Esophagus muscularis mucosa (tissue), 4 donors: ENCODE measurements around the gene ADAMTSL1. TPM values are rescaled to one million over a fixed set of nuclear protein-coding genes. Genes with fewer than 3 reads are reported as not detected.

Source experiments
- DNase-seq: peaks from one replicate; pipeline ENCODE4 v3.0.0-alpha.2; 2017; ENCODE audit errors: extremely low spot score
- H3K27ac ChIP-seq, 4 donors: fragments of 200-600 bp; sonication (generic); replicated peaks in 1 of 4; 1 replicate in 3 of 4; 2 replicates in 1 of 4; pipeline ENCODE4 v1.5.1; 2016 to 2019; ENCODE audit warnings: mild to moderate bottlenecking in 1 of 4
- H3K27me3 ChIP-seq, 4 donors: fragments of 200-600 bp; sonication (generic); one replicate each; pipeline versions ENCODE4 v1.5.1 to v1.6.0; 2016 to 2019
- H3K36me3 ChIP-seq, 4 donors: fragments of 200-600 bp; sonication (generic); one replicate each; pipeline ENCODE4 v1.5.1; 2016 to 2019
- H3K4me1 ChIP-seq, 4 donors: fragments of 200-600 bp; sonication (generic); one replicate each; pipeline ENCODE4 v1.5.1; 2016 to 2019
- H3K4me3 ChIP-seq, 4 donors: fragments of 200-600 bp; sonication (generic); 1 replicate in 2 of 4; 2 replicates in 2 of 4; pipeline ENCODE4 v1.5.1; 2016 to 2019; ENCODE audit warnings: mild to moderate bottlenecking in 4 of 4, moderate library complexity in 1 of 4
- H3K9me3 ChIP-seq, 4 donors: fragments of 200-600 bp; sonication (generic); 1 replicate in 3 of 4; 2 replicates in 1 of 4; pipeline ENCODE4 v1.5.1; 2016 to 2019
- EP300 ChIP-seq: sonication (generic); formaldehyde crosslinking; IDR thresholded peaks from one replicate; pipeline ENCODE4 v1.6.1; 2017; ENCODE audit warnings: antibody characterized with exemption
- POLR2A ChIP-seq: fragments of 450-650 bp; IDR thresholded peaks from one replicate; pipeline ENCODE4 v1.6.1; 2017; ENCODE audit warnings: antibody characterized with exemption, moderate library complexity, mild to moderate bottlenecking, low read depth
- POLR2AphosphoS5 ChIP-seq, 2 donors: sonication (generic); formaldehyde crosslinking; IDR thresholded peaks; one replicate each; pipeline ENCODE4 v1.6.1; 2017; ENCODE audit warnings: antibody characterized with exemption in 2 of 2
- WGBS: methylation state at CpG from one replicate; pipeline ENCODE4 v1.1.5; 2018; 5-methylcytosine and 5-hydroxymethylcytosine counted together
- intact Hi-C: fragments of 100-400 bp; cut with DNase I; formaldehyde crosslinking; loops from one replicate; pipeline ENCODE4 v1.15.1; 2023
- total RNA-seq, 4 donors: library from RNA; depleted of rRNA; stranded (reverse); fragments of >200 nt; gene quantifications; one replicate each; pipeline versions ENCODE4 v1.1.0 to v1.2.1, GENCODE V29; 2016
- TF ChIP-seq, protein P1 (sequence below), 3 experiments: fragments of 200-600 bp in 2 of 3; fragments of 450-650 bp in 1 of 3; sonication (generic) in 2 of 3; IDR thresholded peaks; one replicate each; pipeline ENCODE4 v1.5.1; 2017 to 2019; ENCODE audit warnings: antibody characterized with exemption in 3 of 3, mild to moderate bottlenecking in 2 of 3, moderate library complexity in 1 of 3

The ADAMTSL1 gene
- total RNA-seq, 4 donors from 2014 or later: 81.7 to 172 (median 145) TPM

DNA sequence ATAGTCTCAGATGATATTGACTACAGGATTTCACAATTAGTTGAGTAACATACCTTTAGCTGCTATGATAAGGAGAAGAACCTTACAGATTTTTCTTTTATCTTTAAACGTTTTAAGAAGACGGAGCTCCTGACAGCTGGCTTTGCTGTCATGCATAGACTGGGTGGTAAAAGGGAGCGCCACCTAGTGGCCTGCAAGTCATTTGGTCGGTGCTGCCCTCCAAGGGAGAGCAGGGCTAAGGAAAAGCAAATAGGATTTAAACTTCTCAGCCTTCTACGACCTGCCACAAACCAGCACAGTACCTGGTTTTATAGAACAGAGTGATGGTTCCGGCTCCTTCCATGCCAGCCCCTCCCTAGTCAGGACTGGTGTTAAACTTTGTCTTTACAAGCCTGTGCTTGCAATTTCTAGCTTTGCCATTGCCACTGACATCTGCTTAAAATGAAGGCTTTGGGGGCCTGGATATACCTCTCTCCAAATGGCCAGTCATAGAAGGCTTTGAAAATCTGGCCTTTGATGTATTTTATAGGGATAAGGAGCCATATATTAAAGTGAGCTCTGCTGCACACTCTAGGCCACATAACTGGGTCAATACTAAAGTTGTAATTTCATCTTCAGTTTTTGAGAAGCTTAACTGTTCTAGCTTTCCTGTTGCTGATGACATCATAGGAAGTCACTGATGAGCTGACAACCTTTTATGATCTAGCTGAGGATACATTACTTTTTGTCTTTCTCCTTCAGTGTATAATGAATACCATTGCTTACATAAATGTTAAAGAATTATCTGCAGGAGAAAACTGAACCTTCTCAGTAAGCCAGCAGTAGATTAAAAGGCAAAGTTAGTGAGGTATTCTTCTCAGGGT, 31.1 kb upstream of the ADAMTSL1 start:
- Histone ChIP-seq H3K27me3 (no peaks in the 10 kb centered on the region), H3K36me3 (no peaks in the 10 kb centered on the region), H3K27ac (peak overlapping the region; percentile 11 to 61 (median 36)), H3K4me3 (no peak overlapping the region), H3K4me1 (peaks cover 28 to 66% (median 55%) of the 10 kb centered on the region in 4 donors), H3K9me3 (no peaks in the 10 kb centered on the region)
- intact Hi-C loops: loop anchor here (1.0 to 10.0 kb wide), 3 partner anchors 188 to 569 kb away; no protein-coding TSS in a partner anchor
- WGBS: 12% methylated on average over 6 of the region's 6 CpGs
- DNase-seq: no peak
- TF ChIP-seq EP300 (no peak), POLR2AphosphoS5 (IDR thresholded peaks at IDR 0.05) (no peak), POLR2A (no peak)
- TF ChIP-seq, protein P1, sequence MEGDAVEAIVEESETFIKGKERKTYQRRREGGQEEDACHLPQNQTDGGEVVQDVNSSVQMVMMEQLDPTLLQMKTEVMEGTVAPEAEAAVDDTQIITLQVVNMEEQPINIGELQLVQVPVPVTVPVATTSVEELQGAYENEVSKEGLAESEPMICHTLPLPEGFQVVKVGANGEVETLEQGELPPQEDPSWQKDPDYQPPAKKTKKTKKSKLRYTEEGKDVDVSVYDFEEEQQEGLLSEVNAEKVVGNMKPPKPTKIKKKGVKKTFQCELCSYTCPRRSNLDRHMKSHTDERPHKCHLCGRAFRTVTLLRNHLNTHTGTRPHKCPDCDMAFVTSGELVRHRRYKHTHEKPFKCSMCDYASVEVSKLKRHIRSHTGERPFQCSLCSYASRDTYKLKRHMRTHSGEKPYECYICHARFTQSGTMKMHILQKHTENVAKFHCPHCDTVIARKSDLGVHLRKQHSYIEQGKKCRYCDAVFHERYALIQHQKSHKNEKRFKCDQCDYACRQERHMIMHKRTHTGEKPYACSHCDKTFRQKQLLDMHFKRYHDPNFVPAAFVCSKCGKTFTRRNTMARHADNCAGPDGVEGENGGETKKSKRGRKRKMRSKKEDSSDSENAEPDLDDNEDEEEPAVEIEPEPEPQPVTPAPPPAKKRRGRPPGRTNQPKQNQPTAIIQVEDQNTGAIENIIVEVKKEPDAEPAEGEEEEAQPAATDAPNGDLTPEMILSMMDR (IDR thresholded peaks at IDR 0.05): peak; percentile 80 to 92 (median 88)

DNA sequence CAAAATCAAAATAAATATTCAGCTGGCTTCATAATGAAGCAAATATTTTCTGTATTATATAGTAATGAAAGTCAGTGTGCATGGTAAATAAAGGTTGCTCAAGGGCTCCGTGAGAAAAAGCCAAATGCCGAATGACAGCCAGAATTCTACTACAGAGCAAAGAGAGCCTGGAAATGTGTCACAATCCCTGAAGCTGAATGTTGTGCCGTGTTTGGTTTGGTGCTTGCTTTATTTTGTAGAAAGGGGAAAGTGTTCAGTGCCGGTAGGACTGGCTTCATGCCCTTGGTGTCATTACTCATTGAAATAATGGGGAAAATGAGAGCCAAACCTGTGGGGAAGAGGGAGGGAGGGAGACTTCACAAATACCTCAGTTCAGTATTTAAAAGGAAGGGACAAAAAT, 26.8 kb upstream of the ADAMTSL1 start:
- no peaks in the 10 kb centered on the region for H3K36me3 ChIP-seq
- TF ChIP-seq POLR2A: no peak
- no peak for TF ChIP-seq EP300
- TF ChIP-seq, protein P1 (IDR thresholded peaks at IDR 0.05): no peak
- TF ChIP-seq POLR2AphosphoS5 (IDR thresholded peaks at IDR 0.05): peak in 1 of 2 donors; percentile 53
- no peak for DNase-seq
- H3K27me3 ChIP-seq: no peaks in the 10 kb centered on the region
- H3K4me1 ChIP-seq: peaks cover 21 to 54% (median 47%) of the 10 kb centered on the region in 4 donors
- intact Hi-C loops: loop anchor here (10.0 kb wide), 1 partner anchor 228 kb away; no protein-coding TSS in a partner anchor
- no peaks in the 10 kb centered on the region for H3K9me3 ChIP-seq
- peak overlapping the region; percentile 69 to 78 (median 74) for H3K27ac ChIP-seq
- 30% methylated on average over 4 of the region's 4 CpGs for WGBS
- peak overlapping the region; percentile 15 to 43 (median 32) for H3K4me3 ChIP-seq

DNA sequence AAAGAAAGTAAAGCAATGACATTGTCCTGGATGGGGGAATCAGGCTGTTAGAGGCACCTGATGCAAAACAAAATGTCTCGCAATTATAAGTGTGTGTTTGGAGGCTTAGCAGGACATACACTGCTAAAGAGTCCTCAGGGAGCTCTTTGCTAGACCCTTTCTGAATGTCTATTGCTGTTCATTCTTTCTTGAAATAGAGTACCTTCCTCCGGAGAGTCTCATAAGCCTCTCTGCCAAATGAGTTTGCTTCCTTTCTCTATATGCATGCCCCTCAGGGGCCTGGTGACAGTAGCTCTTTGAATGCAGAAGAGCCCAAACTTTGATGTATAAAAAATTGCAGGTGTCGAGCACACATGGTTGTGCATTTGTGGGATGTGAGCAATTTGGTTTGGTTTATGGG, 26.4 kb upstream of the ADAMTSL1 start:
- TF ChIP-seq POLR2AphosphoS5 (IDR thresholded peaks at IDR 0.05): no peak
- no peak for TF ChIP-seq POLR2A
- no peak for TF ChIP-seq EP300
- TF ChIP-seq, protein P1 (IDR thresholded peaks at IDR 0.05): no peak
- DNase-seq: no peak
- WGBS: 64% methylated on average over 3 of the region's 3 CpGs
- Histone ChIP-seq H3K27ac (peak overlapping the region; percentile 69 to 78 (median 74)), H3K4me3 (peak overlapping the region; percentile 15 to 43 (median 32)), H3K9me3 (no peaks in the 10 kb centered on the region), H3K36me3 (no peaks in the 10 kb centered on the region), H3K27me3 (no peaks in the 10 kb centered on the region), H3K4me1 (peaks cover 21 to 50% (median 43%) of the 10 kb centered on the region in 4 donors)
- intact Hi-C loops: loop anchor here (10.0 kb wide), 1 partner anchor 227 kb away; no protein-coding TSS in a partner anchor

DNA sequence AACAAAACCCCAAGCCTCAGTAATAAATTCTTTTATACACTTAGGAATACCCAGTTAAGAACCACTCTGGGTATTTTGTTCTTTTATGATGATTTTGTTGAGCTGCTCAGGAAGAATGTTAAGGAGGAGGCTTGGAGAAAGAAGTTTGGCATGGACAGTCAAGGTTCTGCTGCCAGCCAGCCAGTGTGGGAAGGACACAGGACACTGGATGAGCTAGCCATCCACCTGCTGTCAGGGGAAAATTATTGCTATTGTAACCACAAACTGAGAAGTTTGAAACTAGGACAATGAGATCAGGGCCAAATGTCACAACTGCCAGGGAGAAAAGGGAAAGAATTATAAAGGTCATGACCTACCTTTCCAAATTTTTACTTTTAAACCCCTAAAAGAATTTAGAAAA, 25.9 kb upstream of the ADAMTSL1 start:
- Histone ChIP-seq H3K4me1 (peaks cover 17 to 44% (median 37%) of the 10 kb centered on the region in 4 donors), H3K9me3 (no peaks in the 10 kb centered on the region), H3K4me3 (no peak overlapping the region), H3K27me3 (no peaks in the 10 kb centered on the region), H3K36me3 (no peaks in the 10 kb centered on the region), H3K27ac (peak overlapping the region in 3 of 4 donors; percentile 70 to 78 (median 77))
- no peak for DNase-seq
- TF ChIP-seq POLR2A: no peak
- intact Hi-C loops: loop anchor here (10.0 kb wide), 1 partner anchor 227 kb away; no protein-coding TSS in a partner anchor

DNA sequence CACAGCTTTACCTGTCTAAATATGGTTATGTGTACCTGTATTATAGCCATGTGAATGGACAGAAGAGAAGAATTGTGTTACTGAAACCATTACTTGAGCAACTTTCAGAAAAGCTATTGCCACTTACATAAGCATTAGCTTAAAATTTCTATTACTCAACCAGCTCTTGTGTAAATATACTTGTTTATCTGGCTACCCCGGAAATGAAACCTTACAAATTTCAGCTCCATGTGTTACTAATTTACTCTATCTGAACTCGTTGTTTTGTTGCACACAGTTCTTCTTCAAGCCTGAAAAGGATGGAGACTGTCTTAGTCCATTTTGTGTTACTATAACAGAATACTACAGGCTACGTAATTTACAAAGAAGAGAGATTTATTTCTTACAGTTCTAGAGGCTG, 22.5 kb upstream of the ADAMTSL1 start:
- DNase-seq: no peak
- Histone ChIP-seq H3K27me3 (no peaks in the 10 kb centered on the region), H3K36me3 (no peaks in the 10 kb centered on the region), H3K9me3 (no peaks in the 10 kb centered on the region), H3K4me3 (no peak overlapping the region), H3K4me1 (peaks cover 16 to 36% (median 29%) of the 10 kb centered on the region in 4 donors), H3K27ac (no peak overlapping the region)
- no peak for TF ChIP-seq EP300
- TF ChIP-seq POLR2A: no peak
- TF ChIP-seq, protein P1 (IDR thresholded peaks at IDR 0.05): no peak
- no peak for TF ChIP-seq POLR2AphosphoS5 (IDR thresholded peaks at IDR 0.05)
- intact Hi-C loops: no loop called here
- WGBS: 75% methylated on average over 3 of the region's 3 CpGs
